T-helper 1 cell treated with Interleukin-12 subunit alpha and Interleukin-12 subunit beta and Interleukin-4 antibody, amounts not matched to agents 30 ng/mL and 1 ng/mL, for 36 hours (primary cell): ENCODE data around the gene COLGALT1. TPM values are rescaled to one million over a fixed set of nuclear protein-coding genes. Genes with fewer than 3 reads are reported as not detected.
"Not testable (repeated sequence)": the region's sequence is repeated elsewhere in the genome, so short reads cannot be mapped to it uniquely, and the experiment has no call there.

Source experiments
- intact Hi-C: fragments of 100-400 bp; cut with micrococcal nuclease; formaldehyde crosslinking; loops from one replicate; pipeline ENCODE4 v1.15.1; 2024
- total RNA-seq: library from RNA; stranded (reverse); gene quantifications from 2 replicates; pipeline ENCODE4 v1.2.3, GENCODE V29; 2022

Gene COLGALT1
- total RNA-seq, 1 donor from 2014 or later: 62.0 TPM

- intact Hi-C loops: no loop called here
Measured at GRCh38 chr19:17532116-17532515, 23.3 kb upstream of the COLGALT1 start.

- intact Hi-C loops: no loop called here
Measured at GRCh38 chr19:17532557-17532956, 22.9 kb upstream of the COLGALT1 start.

- intact Hi-C loops: no loop called here
Measured at GRCh38 chr19:17534767-17535166, 20.7 kb upstream of the COLGALT1 start.

- intact Hi-C loops: no loop called here
Measured at GRCh38 chr19:17536955-17537354, 18.5 kb upstream of the COLGALT1 start.

- intact Hi-C loops: loop anchor here (1.0 kb wide), 7 partner anchors 17 to 336 kb away; partner anchors contain the start of genes COLGALT1, GTPBP3 and PGLS
Measured at GRCh38 chr19:17538684-17539237, 16.7 kb upstream of the COLGALT1 start.

GRCh38 chr19:17539238-17540117 is 16.0 kb upstream of the COLGALT1 start:
- intact Hi-C loops: loop anchor here (1.0 kb wide), 7 partner anchors 16 to 335 kb away; partner anchors contain the start of genes COLGALT1, GTPBP3 and PGLS

- intact Hi-C loops: no loop called here
Measured at GRCh38 chr19:17540174-17540573, 15.3 kb upstream of the COLGALT1 start.

DNA sequence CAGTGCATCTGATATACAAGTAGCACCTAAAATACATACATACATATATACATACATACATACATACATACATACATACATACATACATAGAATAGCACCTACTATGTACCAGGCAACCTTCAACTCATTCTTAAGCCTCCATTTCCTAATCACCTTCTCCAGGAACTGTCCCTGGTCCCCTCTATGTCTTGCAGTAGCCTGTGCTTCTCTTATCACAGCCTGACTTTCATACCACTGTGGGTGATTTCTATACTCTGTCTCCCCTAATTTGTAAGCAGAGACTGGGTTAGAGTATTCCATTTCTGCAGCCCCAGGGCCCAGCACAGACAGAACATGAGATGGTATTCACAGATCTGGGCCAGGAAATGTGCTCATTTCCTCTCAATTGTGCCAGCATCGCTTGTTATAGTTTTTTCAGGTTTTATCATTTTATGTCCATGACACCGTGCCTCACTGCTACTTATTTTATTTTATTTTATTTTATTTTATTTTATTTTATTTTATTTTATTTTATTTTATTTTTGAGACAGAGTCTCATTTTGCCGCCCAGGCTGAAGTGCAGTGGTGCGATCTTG is 14.2 kb upstream of the COLGALT1 start:
- intact Hi-C loops: no loop called here

GRCh38 chr19:17542042-17542441 is 13.4 kb upstream of the COLGALT1 start:
- intact Hi-C loops: no loop called here

- intact Hi-C loops: no loop called here
Measured at GRCh38 chr19:17542793-17543582, 12.5 kb upstream of the COLGALT1 start.

DNA sequence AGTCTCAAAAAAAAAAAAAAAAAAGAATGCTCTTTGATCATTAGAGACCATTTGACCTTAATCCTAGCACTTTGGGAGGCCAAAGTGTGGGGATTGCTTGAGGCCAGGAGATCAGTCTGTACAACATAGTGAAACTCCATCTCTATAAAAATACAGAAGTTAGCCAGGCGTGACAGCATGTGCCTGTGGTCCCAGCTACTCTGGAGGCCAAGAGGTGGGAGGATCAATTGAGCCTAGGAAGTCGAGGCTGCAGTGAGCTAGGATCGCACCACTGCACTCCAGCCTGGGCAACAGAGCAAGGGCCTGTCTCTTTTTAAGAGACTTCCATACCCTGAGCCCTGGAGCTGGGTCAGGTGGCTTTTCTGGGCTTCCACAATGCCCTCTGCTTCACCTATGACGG is 11.5 kb upstream of the COLGALT1 start:
- intact Hi-C loops: no loop called here

- intact Hi-C loops: no loop called here
Measured at GRCh38 chr19:17544418-17544817, 11.0 kb upstream of the COLGALT1 start.

DNA sequence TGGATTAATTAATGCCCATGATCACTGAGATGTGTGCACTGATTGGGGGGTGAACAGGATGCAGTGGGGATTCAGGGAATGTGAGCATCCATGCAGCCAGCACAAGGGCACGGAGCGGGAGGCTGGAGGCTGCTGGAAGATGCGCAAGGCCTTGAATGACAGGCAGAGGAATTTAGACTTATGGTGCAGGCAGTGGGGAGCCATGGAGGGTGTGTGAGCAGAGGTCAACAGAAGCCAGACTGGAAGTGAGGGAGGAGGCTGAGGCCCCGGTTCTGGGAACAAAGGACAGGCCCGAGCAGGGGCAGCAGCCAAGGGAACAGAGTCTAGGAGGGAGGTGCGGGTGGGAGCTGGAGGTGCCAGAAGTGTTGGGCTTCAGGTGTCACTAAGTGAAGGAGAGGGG is 7.3 kb upstream of the COLGALT1 start:
- intact Hi-C loops: no loop called here

- intact Hi-C loops: no loop called here
Measured at GRCh38 chr19:17549085-17549740, 6.2 kb upstream of the COLGALT1 start.

- intact Hi-C loops: no loop called here
Measured at GRCh38 chr19:17550076-17550667, 5.3 kb upstream of the COLGALT1 start.

- intact Hi-C loops: not testable (repeated sequence)
Measured at GRCh38 chr19:17552735-17553134, 2.7 kb upstream of the COLGALT1 start.

DNA sequence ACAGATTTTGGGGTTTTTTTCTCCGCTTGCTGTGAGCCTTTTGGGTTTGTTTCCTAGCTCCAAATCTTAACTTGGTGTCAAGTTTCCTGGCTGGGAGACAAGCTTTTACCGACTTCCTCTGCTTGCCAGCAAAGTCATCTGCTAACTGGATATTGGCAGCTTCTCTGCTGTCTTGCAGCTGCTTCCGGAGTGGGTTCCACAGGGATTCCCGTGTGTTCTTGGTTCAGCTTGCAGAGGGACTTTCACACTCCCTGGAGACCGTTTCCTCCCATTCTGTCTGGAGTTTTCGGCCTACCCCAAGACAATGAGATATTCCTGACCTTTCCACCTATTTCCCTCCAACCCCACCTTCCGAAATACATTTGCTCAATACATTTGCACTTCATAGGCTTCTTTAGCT is 2.2 kb upstream of the COLGALT1 start:
- intact Hi-C loops: no loop called here

DNA sequence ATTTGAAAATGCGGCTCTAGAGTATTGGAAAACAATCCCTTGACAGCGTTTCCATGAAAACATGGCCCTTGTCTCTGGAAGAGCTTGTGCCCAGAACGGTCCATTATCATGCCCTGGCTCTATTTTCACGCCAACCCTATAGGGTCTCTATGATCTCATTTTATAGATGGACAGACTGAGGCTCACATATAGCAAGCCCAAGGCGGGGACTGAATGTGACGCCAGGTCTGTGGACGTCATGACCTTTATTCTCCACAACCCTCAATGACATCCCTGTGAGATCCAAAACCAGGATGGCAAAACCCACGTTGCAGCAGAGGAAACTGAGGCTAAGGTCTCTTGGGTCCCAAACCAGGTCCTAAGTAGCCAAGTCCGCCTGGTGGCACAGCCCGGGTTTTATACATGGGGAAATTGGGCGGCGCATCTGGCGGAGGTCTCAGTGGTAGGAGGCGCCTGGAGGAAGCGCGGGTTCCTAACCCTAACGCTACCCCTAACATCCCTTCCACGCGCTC is 425 bp upstream of the COLGALT1 start:
- intact Hi-C loops: loop anchor here (1.0 kb wide), 14 partner anchors 16 to 430 kb away; partner anchors contain the start of genes ABHD8, DDA1, FCHO1 and MAP1S

DNA sequence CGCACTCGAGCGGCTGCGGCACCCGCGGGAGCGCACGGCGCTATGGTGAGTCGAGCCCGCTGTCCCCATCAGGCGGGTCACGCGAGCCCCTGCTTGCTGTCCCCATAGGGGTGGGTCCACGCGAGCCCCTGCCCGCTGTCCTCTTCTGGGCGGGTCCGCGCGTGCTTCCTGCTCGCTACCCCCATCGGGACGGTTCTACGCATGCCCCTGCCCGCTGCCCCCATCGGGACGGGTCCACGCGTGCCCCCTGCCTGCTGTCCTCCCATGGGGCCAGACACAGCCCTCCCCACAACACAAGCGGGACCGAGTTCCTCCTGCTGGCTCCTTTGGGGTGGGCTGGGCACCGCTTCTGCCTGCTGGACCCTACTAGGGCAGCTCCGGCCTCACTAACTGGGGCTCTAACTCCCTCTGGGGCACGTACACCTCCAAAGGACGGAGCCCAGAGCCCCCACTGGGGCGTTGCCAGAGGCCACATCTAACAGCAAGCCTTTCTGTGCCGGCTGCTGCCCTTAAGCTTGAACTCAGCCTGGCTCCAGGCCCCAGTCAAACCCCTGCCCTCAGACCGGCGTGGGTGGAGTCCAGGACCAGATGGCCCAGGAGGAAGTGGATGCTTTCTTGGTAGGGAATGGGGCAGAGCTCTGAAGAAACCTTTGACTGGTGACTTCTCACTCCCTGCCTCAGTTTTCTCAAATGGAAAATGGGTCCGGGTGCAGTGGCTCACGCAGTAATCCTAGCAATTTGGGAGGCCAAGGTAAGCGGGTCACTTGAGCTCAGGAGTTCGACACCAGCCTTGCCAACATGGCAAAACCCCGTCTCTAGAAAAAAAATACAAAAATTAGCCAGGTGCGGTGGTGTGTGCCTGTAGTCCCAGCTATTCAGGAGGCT is 722 bp downstream of the COLGALT1 start:
- intact Hi-C loops: loop anchor here (1.0 kb wide), 14 partner anchors 17 to 431 kb away; partner anchors contain the start of genes ABHD8, DDA1, FCHO1 and MAP1S
